Progenitor cell of endocrine pancreas (in vitro differentiated cells): ENCODE results near the gene SPEM1. TPM values are rescaled to one million over a fixed set of nuclear protein-coding genes. Genes with fewer than 3 reads are reported as not detected.
A peak's percentile ranks its signal among the peaks of the same experiment; 100 is the strongest.

Source experiments
- DNase-seq: peaks from one replicate; pipeline ENCODE4 v3.0.0; 2021; ENCODE audit warnings: low spot score; ENCODE audit not compliant: unreplicated experiment
- H3K27ac Mint-ChIP-seq: 2 replicates; pipeline ENCODE4 v1.8.0; 2021; ENCODE audit warnings: mild to moderate bottlenecking, moderate library complexity, mixed read lengths
- H3K27me3 Mint-ChIP-seq: 2 replicates; pipeline ENCODE4 v1.8.0; 2021; ENCODE audit warnings: mixed read lengths
- H3K36me3 Mint-ChIP-seq: 2 replicates; pipeline ENCODE4 v1.8.0; 2022; ENCODE audit warnings: mixed read lengths; ENCODE audit not compliant: insufficient read depth
- H3K4me1 Mint-ChIP-seq: 2 replicates; pipeline ENCODE4 v1.8.0; 2021; ENCODE audit warnings: low read depth, mixed read lengths
- H3K4me3 Mint-ChIP-seq: 2 replicates; pipeline ENCODE4 v1.8.0; 2021; ENCODE audit warnings: low read depth, mild to moderate bottlenecking, moderate library complexity, mixed read lengths
- H3K9me3 Mint-ChIP-seq: 2 replicates; pipeline ENCODE4 v1.8.0; 2021; ENCODE audit warnings: low read depth, mixed read lengths
- total RNA-seq: library from RNA; stranded (reverse); gene quantifications from 2 replicates; pipeline ENCODE4 v1.2.1, GENCODE V29; 2021
- TF ChIP-seq, protein P1 (sequence below): fragments of 200-600 bp; sonication (generic); IDR thresholded peaks from one replicate; pipeline ENCODE4 v1.5.0; 2021; ENCODE audit warnings: antibody characterized with exemption, mild to moderate bottlenecking; ENCODE audit not compliant: unreplicated experiment

Gene SPEM1
- total RNA-seq, 1 donor from 2014 or later = not detected

GRCh38 chr17:7406235-7406825 lies 13.8 kb upstream of the SPEM1 start:
- Mint-ChIP-seq H3K27me3 (peaks cover 27% of the 10 kb centered on the region), H3K4me3 (peak overlapping the region; percentile 70), H3K27ac (peak overlapping the region; percentile 35), H3K4me1 (peaks cover 12% of the 10 kb centered on the region), H3K9me3 (no peaks in the 10 kb centered on the region), H3K36me3 (peaks cover 15% of the 10 kb centered on the region)
- DNase-seq = no peak
- TF ChIP-seq, protein P1, sequence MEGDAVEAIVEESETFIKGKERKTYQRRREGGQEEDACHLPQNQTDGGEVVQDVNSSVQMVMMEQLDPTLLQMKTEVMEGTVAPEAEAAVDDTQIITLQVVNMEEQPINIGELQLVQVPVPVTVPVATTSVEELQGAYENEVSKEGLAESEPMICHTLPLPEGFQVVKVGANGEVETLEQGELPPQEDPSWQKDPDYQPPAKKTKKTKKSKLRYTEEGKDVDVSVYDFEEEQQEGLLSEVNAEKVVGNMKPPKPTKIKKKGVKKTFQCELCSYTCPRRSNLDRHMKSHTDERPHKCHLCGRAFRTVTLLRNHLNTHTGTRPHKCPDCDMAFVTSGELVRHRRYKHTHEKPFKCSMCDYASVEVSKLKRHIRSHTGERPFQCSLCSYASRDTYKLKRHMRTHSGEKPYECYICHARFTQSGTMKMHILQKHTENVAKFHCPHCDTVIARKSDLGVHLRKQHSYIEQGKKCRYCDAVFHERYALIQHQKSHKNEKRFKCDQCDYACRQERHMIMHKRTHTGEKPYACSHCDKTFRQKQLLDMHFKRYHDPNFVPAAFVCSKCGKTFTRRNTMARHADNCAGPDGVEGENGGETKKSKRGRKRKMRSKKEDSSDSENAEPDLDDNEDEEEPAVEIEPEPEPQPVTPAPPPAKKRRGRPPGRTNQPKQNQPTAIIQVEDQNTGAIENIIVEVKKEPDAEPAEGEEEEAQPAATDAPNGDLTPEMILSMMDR = no peak

- Mint-ChIP-seq H3K27ac (no peak overlapping the region), H3K4me3 (no peak overlapping the region), H3K27me3 (peaks cover 27% of the 10 kb centered on the region), H3K36me3 (peaks cover 13% of the 10 kb centered on the region), H3K4me1 (peaks cover 10% of the 10 kb centered on the region), H3K9me3 (no peaks in the 10 kb centered on the region)
- TF ChIP-seq, protein P1 = no peak
- DNase-seq = no peak
These were observed 13.0 kb upstream of the SPEM1 start for GRCh38 chr17:7407082-7407481.

- Mint-ChIP-seq H3K27ac (no peak within 1 kb of the TSS), H3K36me3 (peaks cover 14% of the 10 kb centered on the region), H3K27me3 (peaks cover 27% of the 10 kb centered on the region), H3K4me1 (peaks cover 10% of the 10 kb centered on the region), H3K9me3 (no peaks in the 10 kb centered on the region), H3K4me3 (no peak within 1 kb of the TSS)
- DNase-seq = no peak
- TF ChIP-seq, protein P1 = no peak
These were observed 12.5 kb upstream of the SPEM1 start, which contains the start of gene NLGN2 for GRCh38 chr17:7407485-7408251. Gene NLGN2, plus strand, starts transcription at chr17:7407845. Its CDS starts 411 bp downstream, at chr17:7408256.

- Mint-ChIP-seq H3K27ac (no peak overlapping the region), H3K4me1 (peaks cover 5% of the 10 kb centered on the region), H3K27me3 (peaks cover 27% of the 10 kb centered on the region), H3K9me3 (no peaks in the 10 kb centered on the region), H3K36me3 (peaks cover 14% of the 10 kb centered on the region), H3K4me3 (no peak overlapping the region)
- TF ChIP-seq, protein P1 = no peak
- DNase-seq = no peak
These were observed 11.8 kb upstream of the SPEM1 start for GRCh38 chr17:7408252-7408727.

GRCh38 chr17:7408863-7409262 lies 11.3 kb upstream of the SPEM1 start:
- H3K27ac Mint-ChIP-seq = no peak overlapping the region

More at GRCh38 chr17:7408863-7409262, 11.3 kb upstream of the SPEM1 start:
- TF ChIP-seq, protein P1 = no peak
- H3K4me1 Mint-ChIP-seq = peaks cover 5% of the 10 kb centered on the region
- peaks cover 27% of the 10 kb centered on the region for H3K27me3 Mint-ChIP-seq
- H3K36me3 Mint-ChIP-seq = peaks cover 14% of the 10 kb centered on the region
- H3K4me3 Mint-ChIP-seq = peak overlapping the region; percentile 26
- no peaks in the 10 kb centered on the region for H3K9me3 Mint-ChIP-seq
- DNase-seq = no peak
